Gastrocnemius medialis (tissue), 4 donors: ENCODE measurements around the gene VPREB3.

Experiments
- POLR2A ChIP-seq, 2 donors: fragments of 450-650 bp; IDR thresholded peaks; one replicate each; pipeline ENCODE4 v1.6.1; 2017; ENCODE audit warnings: antibody characterized with exemption in 2 of 2, mild to moderate bottlenecking in 2 of 2, moderate library complexity in 2 of 2
- TF ChIP-seq, protein P1 (sequence below), 5 experiments: fragments of 450-650 bp in 3 of 5; fragments of 200-600 bp in 2 of 5; sonication (generic) in 2 of 5; IDR thresholded peaks in 4 of 5; conservative IDR thresholded peaks in 1 of 5; 1 replicate in 4 of 5; 2 replicates in 1 of 5; pipeline ENCODE4 v1.5.1; 2016 to 2019; ENCODE audit warnings: antibody characterized with exemption in 5 of 5, mild to moderate bottlenecking in 3 of 5, moderate library complexity in 3 of 5

DNA sequence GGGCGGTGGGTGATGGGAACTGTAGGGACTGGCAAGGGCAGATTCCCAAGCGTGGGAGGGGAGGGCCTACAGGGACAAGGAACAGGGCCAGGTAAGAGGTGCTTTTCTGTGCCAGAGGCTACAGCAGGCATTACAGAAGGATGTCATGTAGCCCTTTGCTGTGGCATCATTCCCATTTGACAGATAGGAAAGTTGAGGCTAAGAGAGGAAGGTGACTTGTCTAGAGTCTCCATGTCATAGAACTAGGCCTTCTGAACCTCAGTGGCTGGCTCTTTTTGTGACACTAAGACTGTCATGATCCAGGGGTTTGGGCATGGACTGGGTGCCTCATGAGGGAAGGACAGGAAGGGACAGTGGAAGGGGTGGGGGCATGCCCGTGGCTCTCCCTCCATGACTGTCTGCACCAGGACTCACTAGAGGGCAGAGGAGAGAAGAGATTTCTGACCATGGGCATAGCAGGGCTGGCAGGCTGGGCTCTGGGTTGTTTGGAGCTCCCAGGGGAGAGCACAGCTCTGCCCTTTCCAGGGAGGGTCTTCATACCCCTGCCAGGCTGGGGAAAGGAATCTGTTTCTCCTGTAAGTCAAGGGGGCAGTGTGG, 21.7 kb upstream of the VPREB3 start:
- TF ChIP-seq, protein P1, sequence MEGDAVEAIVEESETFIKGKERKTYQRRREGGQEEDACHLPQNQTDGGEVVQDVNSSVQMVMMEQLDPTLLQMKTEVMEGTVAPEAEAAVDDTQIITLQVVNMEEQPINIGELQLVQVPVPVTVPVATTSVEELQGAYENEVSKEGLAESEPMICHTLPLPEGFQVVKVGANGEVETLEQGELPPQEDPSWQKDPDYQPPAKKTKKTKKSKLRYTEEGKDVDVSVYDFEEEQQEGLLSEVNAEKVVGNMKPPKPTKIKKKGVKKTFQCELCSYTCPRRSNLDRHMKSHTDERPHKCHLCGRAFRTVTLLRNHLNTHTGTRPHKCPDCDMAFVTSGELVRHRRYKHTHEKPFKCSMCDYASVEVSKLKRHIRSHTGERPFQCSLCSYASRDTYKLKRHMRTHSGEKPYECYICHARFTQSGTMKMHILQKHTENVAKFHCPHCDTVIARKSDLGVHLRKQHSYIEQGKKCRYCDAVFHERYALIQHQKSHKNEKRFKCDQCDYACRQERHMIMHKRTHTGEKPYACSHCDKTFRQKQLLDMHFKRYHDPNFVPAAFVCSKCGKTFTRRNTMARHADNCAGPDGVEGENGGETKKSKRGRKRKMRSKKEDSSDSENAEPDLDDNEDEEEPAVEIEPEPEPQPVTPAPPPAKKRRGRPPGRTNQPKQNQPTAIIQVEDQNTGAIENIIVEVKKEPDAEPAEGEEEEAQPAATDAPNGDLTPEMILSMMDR (IDR thresholded peaks at IDR 0.05 in 4 of 5, conservative IDR thresholded peaks at IDR 0.05 in 1 of 5): no peak
- TF ChIP-seq POLR2A (IDR thresholded peaks at IDR 0.05): no peak
